Thyroid gland (tissue), 4 donors: ENCODE data around the gene MRPL22. TPM values are rescaled to one million over a fixed set of nuclear protein-coding genes. Genes with fewer than 3 reads are reported as not detected.
"Not testable (repeated sequence)": the region's sequence is repeated elsewhere in the genome, so short reads cannot be mapped to it uniquely, and the experiment has no call there.

ENCODE experiments used
- DNase-seq, 2 donors: peaks; one replicate each; pipeline ENCODE4 v3.0.0-alpha.2; 2019
- H3K27ac ChIP-seq, 3 donors: fragments of 200-600 bp; sonication (generic); 1 replicate in 2 of 3; 2 replicates in 1 of 3; pipeline ENCODE4 v1.5.1; 2016 to 2019; ENCODE audit warnings: mild to moderate bottlenecking in 1 of 3, moderate library complexity in 1 of 3
- H3K27me3 ChIP-seq: fragments of 200-600 bp; sonication (generic); one replicate; pipeline ENCODE4 v1.5.1; 2019
- H3K36me3 ChIP-seq, 2 donors: fragments of 200-600 bp; sonication (generic); one replicate each; pipeline ENCODE4 v1.5.1; 2016 to 2019
- H3K4me1 ChIP-seq, 2 donors: fragments of 200-600 bp; sonication (generic); one replicate each; pipeline ENCODE4 v1.5.1; 2017 to 2019
- H3K4me3 ChIP-seq, 3 donors: fragments of 200-600 bp; sonication (generic); replicated peaks in 1 of 3; 1 replicate in 2 of 3; 2 replicates in 1 of 3; pipeline ENCODE4 v1.5.1; 2016; ENCODE audit warnings: mild to moderate bottlenecking in 1 of 3
- H3K9me3 ChIP-seq: fragments of 200-600 bp; sonication (generic); one replicate; pipeline ENCODE4 v1.5.1; 2017
- POLR2A ChIP-seq, 2 donors: fragments of 450-650 bp; IDR thresholded peaks; one replicate each; pipeline ENCODE4 v1.6.1; 2017; ENCODE audit warnings: antibody characterized with exemption in 2 of 2, mild to moderate bottlenecking in 2 of 2, moderate library complexity in 1 of 2
- WGBS, 2 donors: methylation state at CpG; one replicate each; pipeline ENCODE4 v1.1.5; 2017; 5-methylcytosine and 5-hydroxymethylcytosine counted together
- intact Hi-C: fragments of 100-400 bp; cut with DNase I; formaldehyde crosslinking; loops from one replicate; pipeline ENCODE4 v1.15.1; 2023
- total RNA-seq, 4 donors: library from RNA; depleted of rRNA; stranded (reverse); fragments of >200 nt; gene quantifications; one replicate each; pipeline ENCODE4 v1.2.3, GENCODE V29; 2016
- TF ChIP-seq, protein P1 (sequence below), 6 experiments: fragments of 200-600 bp in 3 of 6; fragments of 450-650 bp in 3 of 6; sonication (generic) in 3 of 6; IDR thresholded peaks; one replicate each; pipeline ENCODE4 v1.5.1; 2016 to 2019; ENCODE audit warnings: antibody characterized with exemption in 6 of 6, mild to moderate bottlenecking in 2 of 6, inconsistent platforms in 1 of 6, moderate library complexity in 1 of 6

Gene MRPL22
- total RNA-seq, 4 donors from 2014 or later: 9.2 to 31.8 (median 25.2) TPM

DNA sequence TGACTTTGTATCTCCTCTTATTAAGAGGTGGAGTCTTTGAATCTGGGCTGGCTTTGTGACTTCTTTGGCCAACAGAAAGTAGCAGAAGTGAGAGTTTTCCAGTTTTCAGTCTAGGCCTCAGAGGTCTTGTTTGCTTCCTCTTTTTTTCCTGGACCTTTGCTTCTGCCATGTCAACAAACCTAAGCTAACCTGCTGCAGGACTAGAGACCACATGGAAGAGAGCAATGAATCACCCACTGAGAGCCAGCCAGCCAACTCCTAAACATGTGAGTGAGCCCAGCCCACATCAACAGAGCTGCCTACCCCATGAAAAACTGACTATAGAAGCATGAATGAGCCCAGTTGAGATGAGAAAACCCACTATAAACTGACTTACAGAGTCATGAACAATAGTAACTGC, 29.9 kb downstream of the MRPL22 start:
- intact Hi-C loops: no loop called here
- TF ChIP-seq, protein P1, sequence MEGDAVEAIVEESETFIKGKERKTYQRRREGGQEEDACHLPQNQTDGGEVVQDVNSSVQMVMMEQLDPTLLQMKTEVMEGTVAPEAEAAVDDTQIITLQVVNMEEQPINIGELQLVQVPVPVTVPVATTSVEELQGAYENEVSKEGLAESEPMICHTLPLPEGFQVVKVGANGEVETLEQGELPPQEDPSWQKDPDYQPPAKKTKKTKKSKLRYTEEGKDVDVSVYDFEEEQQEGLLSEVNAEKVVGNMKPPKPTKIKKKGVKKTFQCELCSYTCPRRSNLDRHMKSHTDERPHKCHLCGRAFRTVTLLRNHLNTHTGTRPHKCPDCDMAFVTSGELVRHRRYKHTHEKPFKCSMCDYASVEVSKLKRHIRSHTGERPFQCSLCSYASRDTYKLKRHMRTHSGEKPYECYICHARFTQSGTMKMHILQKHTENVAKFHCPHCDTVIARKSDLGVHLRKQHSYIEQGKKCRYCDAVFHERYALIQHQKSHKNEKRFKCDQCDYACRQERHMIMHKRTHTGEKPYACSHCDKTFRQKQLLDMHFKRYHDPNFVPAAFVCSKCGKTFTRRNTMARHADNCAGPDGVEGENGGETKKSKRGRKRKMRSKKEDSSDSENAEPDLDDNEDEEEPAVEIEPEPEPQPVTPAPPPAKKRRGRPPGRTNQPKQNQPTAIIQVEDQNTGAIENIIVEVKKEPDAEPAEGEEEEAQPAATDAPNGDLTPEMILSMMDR (IDR thresholded peaks at IDR 0.05): no peak
- H3K27ac ChIP-seq: no peak overlapping the region
- H3K36me3 ChIP-seq: peaks cover 10 to 13% of the 10 kb centered on the region in 2 donors
- H3K4me3 ChIP-seq: no peak overlapping the region
- no peaks in the 10 kb centered on the region for H3K27me3 ChIP-seq
- H3K4me1 ChIP-seq: no peaks in the 10 kb centered on the region
- DNase-seq: no peak
- H3K9me3 ChIP-seq: no peaks in the 10 kb centered on the region

DNA sequence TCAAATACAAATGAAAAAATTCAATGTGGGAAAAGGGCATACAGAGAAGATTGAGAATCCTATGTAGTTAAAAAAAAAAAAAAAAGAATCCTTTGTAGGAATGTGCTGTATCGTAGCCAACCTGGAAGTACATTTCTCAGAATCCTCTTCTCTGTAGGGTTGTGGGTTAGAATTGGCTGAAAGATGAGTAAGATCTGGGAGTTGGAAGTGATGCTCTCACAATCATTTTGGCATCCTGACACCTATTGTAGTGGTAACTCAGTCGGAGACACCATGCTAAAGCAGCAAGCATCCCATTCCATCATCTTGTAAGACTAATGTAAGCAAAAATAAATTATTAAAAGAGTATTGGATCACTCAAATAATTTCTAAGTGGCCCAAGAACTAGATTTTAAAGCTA, 30.6 kb downstream of the MRPL22 start:
- no peak overlapping the region for H3K4me3 ChIP-seq
- H3K27me3 ChIP-seq: no peaks in the 10 kb centered on the region
- 80 to 82% methylated on average over 2 of the region's 2 CpGs for WGBS, 2 donors
- no peak for DNase-seq
- no peak overlapping the region for H3K27ac ChIP-seq
- no peak for TF ChIP-seq POLR2A (IDR thresholded peaks at IDR 0.05)
- TF ChIP-seq, protein P1 (IDR thresholded peaks at IDR 0.05): no peak
- no peaks in the 10 kb centered on the region for H3K4me1 ChIP-seq
- no peaks in the 10 kb centered on the region for H3K9me3 ChIP-seq
- H3K36me3 ChIP-seq: peaks cover 8 to 12% of the 10 kb centered on the region in 2 donors
- intact Hi-C loops: no loop called here

DNA sequence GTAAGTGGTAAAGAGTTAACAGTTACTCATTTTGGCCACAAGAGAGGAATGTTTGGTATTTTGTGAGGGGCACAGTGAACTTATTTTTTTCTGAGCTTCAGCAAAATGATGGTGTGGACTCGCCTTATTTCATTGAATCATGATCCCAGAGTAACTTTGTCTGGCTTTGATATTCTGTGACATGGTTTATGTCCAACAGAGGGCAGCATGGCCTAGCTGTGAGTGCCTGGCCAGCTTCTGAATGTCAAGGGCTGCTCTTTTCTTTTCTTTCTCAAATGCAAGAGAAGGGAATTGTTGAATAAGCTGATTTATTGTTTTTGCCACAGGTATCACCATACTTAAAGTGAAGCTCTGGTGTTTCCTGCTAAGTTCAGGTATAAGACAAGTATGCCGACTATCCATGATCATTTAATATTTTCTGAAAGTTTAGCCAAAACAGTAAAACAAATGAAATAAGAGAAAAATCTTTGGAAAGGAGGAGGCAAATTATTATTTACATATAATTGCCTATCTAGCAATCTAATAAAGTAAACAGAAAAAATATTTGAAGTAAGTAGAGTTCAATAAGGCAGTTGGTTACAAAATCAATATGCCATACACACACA, 31.7 kb downstream of the MRPL22 start:
- no peaks in the 10 kb centered on the region for H3K9me3 ChIP-seq
- DNase-seq: peak in 1 of 2 donors; percentile 2
- H3K4me3 ChIP-seq: no peak overlapping the region
- H3K36me3 ChIP-seq: peaks cover 0 to 1% of the 10 kb centered on the region in 2 donors
- TF ChIP-seq, protein P1 (IDR thresholded peaks at IDR 0.05): peak in 3 of 6 experiments; percentile 10 to 47 (median 21)
- TF ChIP-seq POLR2A (IDR thresholded peaks at IDR 0.05): no peak
- H3K27ac ChIP-seq: no peak overlapping the region
- WGBS, 2 donors: 60 to 69% methylated on average over 2 of the region's 2 CpGs
- H3K27me3 ChIP-seq: no peaks in the 10 kb centered on the region
- intact Hi-C loops: no loop called here
- H3K4me1 ChIP-seq: no peaks in the 10 kb centered on the region

DNA sequence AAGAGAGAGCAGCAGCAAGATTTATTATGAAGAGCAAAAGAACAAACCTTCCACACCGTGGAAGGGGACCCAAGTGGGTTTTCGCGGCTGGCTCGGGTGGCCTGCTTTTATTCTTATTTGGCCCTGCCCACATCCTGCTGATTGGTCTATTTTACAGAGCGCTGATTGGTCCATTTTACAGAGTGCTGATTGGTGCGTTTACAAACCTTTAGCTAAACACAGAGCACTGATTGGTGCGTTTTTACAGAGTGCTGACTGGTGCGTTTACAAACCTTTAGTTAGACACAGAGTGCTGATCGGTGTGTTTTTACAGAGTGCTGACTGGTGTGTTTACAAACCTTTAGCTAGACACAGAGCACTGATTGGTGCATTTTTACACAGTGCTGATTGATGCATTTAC, 35.2 kb downstream of the MRPL22 start:
- H3K27ac ChIP-seq, intact Hi-C loops, H3K4me1 ChIP-seq, H3K4me3 ChIP-seq, DNase-seq, H3K27me3 ChIP-seq, H3K36me3 ChIP-seq, H3K9me3 ChIP-seq: not testable (repeated sequence)
- 95 to 98% methylated on average over 9 of the region's 9 CpGs for WGBS, 2 donors

DNA sequence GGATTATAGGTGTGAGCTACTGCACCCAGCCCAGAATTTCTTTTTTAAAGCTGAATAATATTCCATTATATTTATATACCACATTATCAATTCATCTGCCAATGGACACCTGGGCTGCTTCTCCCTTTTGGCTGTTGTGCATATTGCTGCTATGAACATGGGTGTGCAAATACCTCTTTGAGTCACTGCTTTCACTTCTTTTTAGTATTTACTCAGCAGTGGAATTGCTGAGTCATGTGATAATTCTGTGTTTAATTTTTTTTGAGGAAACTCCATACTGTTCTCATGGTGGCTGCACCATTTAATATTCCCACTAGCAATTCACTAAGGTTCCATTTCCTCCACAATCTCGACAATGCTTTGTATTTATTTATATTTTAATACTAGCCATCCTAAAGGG, 36.5 kb downstream of the MRPL22 start:
- WGBS, 2 donors: 78 to 82% methylated on average over 1 of the region's 1 CpG
- no peaks in the 10 kb centered on the region for H3K9me3 ChIP-seq
- TF ChIP-seq, protein P1 (IDR thresholded peaks at IDR 0.05): no peak
- no peak for TF ChIP-seq POLR2A (IDR thresholded peaks at IDR 0.05)
- DNase-seq: no peak
- H3K27me3 ChIP-seq: no peaks in the 10 kb centered on the region
- no peaks in the 10 kb centered on the region for H3K36me3 ChIP-seq
- H3K4me3 ChIP-seq: no peak overlapping the region
- H3K4me1 ChIP-seq: no peaks in the 10 kb centered on the region
- intact Hi-C loops: no loop called here
- no peak overlapping the region for H3K27ac ChIP-seq

DNA sequence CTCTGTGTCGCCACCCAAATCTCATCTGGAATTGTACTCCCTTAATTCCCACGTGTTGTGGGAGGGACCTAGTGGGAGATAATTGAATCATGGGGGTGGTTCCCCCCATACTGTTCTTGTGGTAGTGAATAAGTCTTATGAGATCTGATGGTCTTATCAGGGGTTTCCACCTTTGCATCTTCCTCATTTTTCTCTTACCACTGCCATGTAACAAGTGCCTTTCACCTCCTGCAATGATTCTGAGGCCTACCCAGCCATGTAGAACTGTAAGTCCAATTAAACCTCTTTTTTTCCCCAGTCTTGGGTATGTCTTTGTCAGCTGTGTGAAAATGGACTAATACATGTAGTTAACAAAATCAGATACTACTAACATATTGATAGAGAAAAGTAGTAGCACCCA, 37.4 kb downstream of the MRPL22 start:
- H3K4me3 ChIP-seq, intact Hi-C loops, H3K27me3 ChIP-seq, H3K36me3 ChIP-seq, H3K9me3 ChIP-seq, H3K4me1 ChIP-seq, H3K27ac ChIP-seq, DNase-seq: not testable (repeated sequence)
- WGBS, 2 donors: 89 to 96% methylated on average over 2 of the region's 2 CpGs
